SK-MEL-5 (cell line): Measurements from ENCODE around the gene AGRN. TPM values are rescaled to one million over a fixed set of nuclear protein-coding genes. Genes with fewer than 3 reads are reported as not detected.
"Not testable (repeated sequence)": the region's sequence is repeated elsewhere in the genome, so short reads cannot be mapped to it uniquely, and the experiment has no call there.

Source experiments
- DNase-seq: peaks from one replicate; pipeline ENCODE4 v3.0.0-alpha.2; 2016; ENCODE audit warnings: low read depth, low spot score
- in situ Hi-C: cut with HindIII; loops from 2 replicates; pipeline ENCODE4 v1.10.0; 2016; ENCODE audit warnings: low sequenced_read_pairs, high pct_unique_total_duplicates, low pct_unique_long_range_greater_than_20kb
- total RNA-seq: library from RNA; depleted of rRNA; stranded (reverse); fragments of >200 nt; shearing (Covaris generic); gene quantifications from 2 replicates; pipeline ENCODE4 v1.2.3, GENCODE V29; 2014

The AGRN gene
- total RNA-seq, 1 experiment from 2014 or later, result 21.3 TPM

DNA sequence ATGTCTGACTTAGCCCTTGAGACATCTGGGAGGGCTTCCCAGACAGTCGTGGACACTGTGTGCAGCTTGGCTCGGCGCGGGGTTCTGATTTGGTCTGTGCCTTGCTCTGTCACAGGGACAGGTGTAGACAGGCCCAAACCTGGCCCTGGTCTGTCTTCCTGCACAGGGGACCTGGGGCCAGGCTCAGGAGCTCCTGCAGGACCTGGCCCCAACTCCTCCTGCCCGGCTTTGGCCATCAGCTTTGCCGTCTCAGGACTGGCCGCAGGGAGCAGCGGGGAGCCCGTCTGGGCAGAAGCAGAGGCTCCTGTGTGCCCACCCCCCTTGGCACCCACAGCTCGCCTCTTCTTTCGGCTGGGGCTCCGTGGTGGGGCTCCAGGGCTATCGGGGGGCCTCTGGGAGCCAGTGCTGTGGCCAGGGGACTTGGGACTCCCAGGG is 39.8 kb upstream of the AGRN start:
- no peak for DNase-seq
- in situ Hi-C loops, result no loop called here

DNA sequence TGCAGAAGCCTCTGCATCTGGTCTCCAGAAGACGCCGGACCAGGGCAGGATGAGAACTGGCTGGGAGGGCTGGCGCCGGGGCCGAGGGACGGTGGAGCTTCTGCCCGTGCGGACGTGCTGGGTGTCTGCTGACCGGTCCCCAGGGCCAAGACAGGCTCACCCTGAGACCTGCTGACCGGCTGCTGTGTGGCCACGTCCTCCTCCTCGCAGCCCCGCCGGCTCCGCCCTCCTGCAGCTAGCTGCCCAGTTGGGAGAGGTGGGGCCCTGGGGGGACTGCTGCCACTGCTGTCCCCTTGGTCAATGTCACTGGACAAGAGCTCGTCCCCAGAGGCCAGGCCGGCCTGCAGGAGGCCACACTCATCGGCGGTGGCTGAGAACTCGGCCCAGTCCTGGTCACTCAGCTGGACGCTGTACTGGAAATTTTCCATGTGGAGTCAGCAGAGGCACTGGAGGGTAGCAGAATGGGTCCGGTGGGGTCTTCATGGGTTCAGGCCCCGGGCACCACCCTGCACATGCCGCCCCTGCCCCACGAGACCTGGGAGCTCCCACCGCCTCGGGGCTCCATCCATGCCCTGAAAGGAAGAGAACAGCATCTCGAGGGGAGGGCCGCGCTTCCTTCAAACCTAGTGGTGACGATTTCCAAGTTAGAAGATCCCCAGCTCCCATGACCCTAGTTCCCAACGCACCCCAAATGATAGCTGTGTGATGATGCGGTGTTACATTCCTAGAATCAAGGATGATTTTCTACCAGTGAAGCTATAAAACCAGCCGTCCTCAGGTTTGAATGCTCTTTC is 39.1 kb upstream of the AGRN start:
- in situ Hi-C loops, result no loop called here
- no peak for DNase-seq

DNA sequence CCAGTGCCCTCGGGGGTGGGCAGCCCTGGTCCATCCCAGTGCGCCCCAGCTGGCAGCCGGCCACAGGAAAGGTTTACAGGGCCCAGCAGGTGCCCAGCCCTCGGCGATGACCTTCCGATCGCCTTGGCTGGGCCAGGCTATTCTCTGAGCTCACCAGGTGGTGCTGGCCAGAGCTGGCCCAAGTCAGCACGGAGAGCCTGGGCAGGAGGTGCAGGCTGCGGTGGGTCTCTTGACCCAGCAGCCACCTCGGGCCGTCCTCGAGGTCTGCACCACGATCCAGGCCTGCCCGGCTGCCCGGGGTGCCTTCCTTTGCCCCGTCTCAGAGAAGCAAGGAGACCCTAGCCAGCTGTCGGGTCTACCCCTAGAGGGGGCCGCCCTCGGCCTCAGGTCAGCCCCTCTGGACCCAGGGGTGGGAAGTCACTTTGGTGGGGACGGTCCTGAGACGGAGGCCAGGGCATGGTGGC is 38.4 kb upstream of the AGRN start:
- in situ Hi-C loops, result no loop called here
- DNase-seq, result no peak

DNA sequence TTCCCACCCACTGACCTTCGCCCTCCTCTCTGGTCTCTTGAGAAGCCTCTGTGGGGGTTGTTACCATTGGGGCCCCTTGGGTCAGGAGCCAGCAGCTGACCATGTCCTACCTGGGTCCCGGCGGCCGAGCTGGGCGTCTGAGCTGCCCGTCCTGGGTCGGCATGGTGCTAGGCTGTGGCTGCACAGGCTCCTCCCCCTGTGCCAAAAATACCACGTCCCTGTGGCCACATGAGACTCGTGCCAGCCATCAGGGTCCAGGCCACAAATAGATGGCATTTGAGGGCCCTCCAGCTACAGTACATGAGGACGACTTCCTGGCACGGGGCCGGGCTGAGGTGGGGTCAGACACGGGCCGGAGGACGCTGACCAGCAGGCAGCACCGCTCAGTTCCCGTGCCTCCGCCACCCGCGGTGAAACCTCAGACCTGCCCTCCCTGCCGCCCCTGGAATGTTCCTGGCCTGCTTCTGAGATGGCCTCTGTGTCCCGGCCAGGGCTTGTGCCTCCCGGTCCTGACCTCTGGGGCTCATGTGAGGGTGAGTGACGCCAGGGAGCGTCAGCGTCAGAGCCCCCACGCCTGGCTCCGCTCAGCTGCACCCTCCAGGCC is 37.9 kb upstream of the AGRN start, which contains the start of gene PERM1:
PERM1 (minus strand) TSS at position 139 of the 604 bp plus-strand sequence. CDS start 1,064 bp downstream, outside the sequence.
- in situ Hi-C loops, result no loop called here
- DNase-seq, result no peak

DNA sequence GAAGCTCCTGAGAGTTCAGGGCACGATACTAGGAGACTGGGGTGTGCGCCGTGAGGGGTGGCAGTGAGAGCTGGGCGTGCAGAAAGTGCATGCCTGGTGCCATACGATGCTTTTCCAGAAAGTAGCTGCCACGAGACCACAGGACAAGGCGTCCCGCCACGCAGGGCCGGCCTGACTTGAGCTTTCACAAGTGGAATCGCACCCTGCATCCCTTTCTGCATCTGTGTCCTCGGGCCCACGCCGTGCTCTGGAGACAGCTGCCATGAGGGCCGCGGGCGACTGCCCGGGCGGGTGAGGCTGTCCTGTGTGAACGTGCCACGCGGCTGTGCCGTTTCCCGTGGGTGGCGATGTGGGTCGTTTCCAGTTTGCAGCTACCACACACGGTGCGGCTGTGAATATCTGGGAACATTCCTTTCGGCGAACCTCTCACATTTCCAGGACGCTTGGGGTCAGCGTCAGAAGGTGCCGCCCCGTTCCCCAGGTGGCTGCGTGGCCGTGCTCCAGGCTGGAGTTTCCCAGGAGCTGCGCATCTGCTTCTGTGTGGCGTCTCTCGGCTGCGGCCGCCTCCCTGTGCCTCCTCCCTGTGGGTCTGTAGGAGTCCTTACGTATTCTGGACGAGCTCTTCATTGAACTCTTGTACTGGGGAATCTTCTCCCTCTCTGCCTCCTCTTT is 37.0 kb upstream of the AGRN start:
- in situ Hi-C loops, result no loop called here
- DNase-seq, result no peak

DNA sequence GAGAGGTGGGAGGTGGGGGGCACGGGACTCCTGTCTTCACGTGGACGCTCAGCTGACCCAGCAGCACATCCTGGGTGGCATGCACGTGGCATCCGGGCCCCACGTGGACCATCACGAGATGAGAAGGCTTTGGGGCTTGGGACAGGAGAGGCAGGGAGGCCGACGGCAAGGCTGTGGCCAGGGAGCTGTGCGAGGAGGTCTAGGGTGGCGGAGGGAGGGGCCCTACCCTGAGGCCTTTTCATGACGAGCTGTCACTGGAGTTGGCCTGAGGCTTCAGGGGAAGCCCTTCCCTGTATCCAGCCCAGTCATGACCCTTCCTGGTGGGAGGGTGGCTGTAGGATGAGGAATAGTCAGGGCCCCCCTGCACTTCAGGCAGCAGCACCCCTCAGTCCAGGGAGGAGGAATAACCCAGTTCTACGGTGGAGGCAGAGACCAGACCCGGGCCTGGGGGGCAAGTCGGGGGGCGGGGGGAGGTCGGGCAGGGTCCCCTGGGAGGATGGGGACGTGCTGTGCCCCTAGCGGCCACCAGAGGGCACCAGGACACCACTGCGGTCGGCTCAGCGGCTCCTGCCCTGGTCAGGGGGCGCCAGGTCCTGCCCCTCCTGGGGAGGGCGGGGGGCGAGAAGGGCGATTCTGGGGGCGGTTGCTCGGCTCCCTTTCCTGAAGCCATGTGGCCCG is 36.0 kb upstream of the AGRN start:
- in situ Hi-C loops, result no loop called here
- DNase-seq, result peak; percentile 36

DNA sequence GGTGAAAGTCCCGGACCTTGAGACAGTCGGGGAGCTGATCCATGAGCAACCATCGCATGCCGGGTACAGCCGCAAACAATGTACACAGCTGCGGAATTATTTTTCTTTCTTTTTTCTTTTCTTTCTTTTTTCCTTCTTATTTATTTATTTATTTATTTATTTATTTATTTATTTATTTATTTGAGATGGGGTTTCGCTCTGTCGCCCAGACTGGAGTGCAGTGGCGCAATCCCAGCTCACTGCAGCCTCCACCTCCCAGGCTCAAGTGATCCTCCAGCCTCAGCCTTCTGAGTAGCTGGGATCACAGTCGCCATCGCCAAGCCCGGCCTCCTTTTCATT is 35.5 kb upstream of the AGRN start:
- DNase-seq, result no peak
- in situ Hi-C loops, result no loop called here

DNA sequence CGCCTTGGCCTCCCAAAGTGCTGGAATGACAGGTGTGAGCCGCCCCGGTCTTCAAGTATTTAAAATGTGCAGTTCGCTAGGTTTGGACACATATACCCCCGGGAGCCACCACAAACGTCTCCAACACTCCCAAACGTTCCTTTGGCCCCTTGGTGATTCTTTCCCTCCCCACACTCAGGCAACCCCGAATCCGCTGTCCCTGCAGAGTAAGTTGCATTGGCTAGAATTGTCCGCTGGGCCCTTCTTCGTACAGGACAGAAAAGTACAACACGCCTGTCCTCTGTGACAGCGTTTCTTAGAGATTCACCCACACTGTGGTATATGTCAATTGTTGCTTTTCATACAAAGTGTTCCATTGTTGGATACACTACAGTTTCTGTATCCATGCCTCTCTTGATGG is 34.8 kb upstream of the AGRN start:
- in situ Hi-C loops, result no loop called here
- no peak for DNase-seq

DNA sequence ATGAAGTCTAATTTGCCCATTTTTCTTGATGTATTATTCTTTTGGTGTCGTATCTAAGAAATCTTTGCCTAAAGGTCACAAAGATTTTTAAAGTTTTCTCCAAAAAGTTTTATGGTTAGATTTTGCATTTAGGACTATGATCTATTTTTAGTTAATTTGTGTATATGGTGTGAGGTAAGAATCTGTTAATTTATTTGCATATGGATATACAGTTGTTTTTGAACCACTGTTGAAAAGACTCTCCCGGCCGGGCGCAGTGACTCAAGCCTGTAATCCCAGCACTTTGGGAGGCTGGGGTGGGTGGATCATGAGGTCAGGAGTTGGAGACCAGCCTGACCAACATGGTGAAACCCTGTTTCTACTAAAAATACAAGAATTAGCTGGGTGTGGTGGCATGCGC is 31.9 kb upstream of the AGRN start:
- in situ Hi-C loops, DNase-seq: not testable (repeated sequence)

DNA sequence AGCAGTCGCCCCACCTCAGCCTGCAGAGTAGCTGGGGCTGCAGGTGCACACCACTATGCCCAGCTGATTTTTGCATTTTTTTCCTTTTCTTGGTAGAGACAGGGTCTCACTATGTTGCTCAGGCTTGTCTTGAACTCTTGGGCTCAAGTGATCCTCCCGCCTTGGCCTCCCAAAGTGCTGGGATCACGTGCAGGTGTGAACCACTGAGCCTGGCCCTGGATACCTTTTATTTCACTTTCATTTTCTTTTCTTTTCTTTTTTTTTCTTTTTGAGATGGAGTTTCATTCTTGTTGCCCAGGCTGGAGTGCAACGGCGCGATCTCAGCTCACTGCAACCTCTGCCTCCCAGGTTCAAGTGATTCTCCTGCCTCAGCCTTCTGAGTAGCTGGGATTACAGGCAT is 28.6 kb upstream of the AGRN start:
- in situ Hi-C loops, DNase-seq: not testable (repeated sequence)

DNA sequence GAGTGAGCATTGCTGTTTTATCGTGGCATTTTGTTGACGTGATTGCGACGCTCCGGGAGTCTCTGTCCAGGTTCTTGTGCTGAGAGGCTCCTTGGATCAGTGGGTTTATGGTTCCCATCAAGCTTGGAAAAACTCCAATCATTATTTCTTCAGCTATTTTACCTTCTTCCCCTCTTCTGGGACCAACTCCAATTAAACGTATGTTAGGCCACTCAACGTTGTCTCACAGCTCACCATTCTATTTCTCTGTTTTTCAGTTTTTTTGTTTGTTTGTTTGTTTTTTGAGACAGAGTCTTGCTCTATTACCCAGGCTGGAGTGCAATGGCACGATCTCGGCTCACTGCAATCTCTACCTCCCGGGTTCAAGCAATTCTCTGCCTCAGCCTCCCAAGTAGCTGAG is 28.0 kb upstream of the AGRN start:
- no peak for DNase-seq
- in situ Hi-C loops, result no loop called here

DNA sequence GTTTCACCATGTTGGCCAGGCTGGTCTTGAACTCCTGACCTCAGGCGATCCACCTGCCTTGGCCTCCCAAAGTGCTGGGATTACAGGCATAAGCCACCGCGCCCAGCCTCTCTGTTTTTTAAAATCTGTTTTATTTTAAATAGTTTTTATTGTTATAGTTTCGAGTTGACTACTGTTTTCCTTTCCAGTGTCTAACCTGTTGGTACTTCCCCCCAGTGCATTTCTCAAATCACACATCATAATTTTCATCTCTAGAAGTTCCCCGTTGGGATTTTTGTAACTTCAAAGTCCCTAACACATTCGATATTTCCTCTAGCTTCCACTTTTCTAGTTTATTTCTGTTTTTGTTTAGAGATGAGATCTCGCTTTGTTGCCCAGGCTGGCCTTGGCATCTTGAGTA is 27.6 kb upstream of the AGRN start:
- in situ Hi-C loops, result no loop called here
- DNase-seq, result no peak

DNA sequence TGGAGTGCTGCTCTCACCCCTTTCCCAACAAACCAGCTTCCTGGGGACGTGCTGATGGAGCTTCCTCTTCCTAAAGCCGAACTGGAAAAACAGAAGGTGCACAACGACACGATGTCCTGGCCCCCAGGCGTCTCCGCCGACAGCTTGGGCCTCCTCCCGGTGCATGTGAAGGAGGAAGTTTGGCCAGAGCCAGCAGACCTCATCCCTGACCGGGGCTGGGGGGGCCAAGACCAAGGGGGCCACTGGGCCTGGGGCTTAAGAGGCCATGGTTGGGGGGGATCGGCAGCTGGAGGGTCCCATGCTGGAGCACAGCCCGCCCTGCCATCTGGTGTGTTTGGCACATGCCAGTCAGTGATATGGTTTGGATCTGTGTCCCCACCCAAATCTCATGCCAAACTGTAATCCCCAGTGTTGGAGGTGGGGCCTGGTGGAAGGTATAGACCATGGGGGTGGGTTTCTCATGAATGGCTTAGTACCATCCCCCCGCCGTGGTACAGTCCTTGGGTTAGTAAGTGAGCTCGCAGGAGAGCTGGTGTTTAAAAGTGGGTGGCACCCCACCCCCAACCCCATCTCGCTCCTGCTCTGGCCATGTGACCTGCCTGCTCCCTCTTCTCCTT is 26.4 kb upstream of the AGRN start:
- DNase-seq, result no peak
- in situ Hi-C loops, result no loop called here

DNA sequence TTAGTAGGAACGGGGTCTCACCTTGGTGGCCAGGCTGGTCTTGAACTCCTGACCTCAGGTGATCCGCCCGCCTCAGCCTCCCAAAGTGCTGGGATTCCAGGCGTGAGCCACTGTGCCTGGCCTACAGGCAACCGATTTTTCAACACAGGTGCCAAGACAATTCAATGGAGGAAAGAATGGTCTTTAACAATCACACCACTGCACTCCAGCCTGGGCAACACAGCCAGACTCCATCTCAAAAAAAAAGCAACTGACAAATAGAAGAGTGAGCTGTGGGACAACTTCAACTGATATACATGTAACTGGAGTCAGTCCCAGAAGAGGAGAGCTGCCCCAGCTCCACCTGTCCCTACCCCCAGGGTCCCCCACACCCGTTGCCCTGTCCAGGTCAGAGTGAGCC is 25.4 kb upstream of the AGRN start:
- in situ Hi-C loops, DNase-seq: not testable (repeated sequence)

DNA sequence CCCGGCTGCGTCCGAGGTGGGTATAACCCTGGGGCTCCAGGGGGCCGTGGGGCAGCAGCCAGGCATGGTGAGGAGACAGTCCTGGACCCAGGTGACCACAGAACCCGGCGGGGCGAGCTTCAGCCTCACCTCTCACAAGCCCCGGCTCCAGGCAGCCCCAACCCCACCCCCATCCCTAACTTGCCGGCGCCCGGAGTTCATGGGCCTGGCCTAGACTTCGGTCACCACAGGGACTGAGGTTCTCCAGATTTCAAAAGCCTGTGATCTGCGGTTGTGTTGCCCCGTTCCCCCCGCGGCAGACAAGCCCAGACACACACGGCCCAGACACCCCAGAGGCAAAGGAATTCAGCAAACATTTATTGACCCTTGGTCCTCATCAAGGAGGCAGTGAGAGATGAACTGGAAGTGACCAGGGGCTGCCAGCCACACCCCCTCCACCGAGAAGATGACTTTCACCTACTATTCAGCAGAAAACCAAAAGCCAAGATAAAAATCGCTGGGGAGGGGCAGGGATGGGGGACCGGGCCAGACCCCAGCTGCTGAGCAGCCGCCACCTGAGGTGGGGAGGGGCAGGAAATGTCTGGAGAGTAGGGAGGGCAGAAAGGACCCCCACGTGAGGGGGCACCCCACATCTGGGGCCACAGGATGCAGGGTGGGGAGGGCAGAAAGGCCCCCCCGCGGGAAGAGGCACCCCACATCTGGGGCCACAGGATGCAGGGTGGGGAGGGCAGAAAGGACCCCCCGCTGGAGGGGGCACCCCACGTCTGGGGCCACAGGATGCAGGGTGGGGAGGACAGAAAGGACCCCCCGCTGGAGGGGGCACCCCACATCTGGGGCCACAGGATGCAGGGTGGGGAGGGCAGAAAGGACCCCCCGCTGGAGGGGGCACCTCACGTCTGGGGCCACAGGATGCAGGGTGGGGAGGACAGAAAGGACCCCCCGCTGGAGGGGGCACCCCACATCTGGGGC is 24.0 kb upstream of the AGRN start:
- DNase-seq, result no peak
- in situ Hi-C loops, result no loop called here

DNA sequence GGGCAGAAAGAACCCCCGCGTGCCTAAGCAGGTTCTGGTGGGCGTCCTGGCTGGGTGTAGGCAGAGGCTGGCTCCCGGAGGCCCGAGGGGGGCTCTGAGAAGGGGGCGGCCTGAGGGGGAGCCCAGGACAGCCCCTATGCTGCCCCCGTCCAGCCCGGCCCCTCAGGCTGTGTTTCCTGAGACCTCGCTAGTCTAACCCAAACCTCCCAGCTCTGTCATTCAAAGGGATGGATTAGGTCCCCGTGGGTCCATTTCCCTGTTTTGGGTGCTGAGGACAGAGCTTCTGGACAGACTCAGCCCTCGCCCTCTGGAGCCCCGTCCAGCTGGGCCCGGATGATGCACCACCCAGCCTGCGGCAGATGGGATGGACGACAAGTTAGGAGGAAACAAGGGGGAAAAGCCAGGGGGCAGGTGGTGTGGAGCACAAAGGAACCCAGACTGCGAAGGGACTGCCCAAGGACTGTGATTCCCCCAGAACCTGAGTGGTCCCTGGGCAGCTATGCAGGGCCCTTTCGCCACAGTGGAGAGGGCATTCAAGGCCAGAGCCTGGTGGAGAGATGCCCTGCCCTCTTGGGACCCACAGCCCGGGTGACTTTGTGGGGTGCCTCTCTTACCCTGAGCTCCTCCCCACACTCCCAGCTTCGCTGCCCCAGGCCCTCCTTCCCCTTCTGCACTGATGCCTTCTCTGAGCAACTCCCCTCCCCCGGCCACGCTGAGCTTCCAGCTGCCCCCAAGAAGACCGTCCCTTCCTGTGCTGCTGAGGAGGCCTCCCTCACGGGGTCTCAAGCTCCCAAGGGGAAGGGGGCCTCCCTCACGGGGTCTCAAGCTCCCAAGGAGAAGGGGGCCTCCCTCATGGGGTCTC is 22.8 kb upstream of the AGRN start:
- in situ Hi-C loops, result no loop called here
- DNase-seq, result no peak
